K562 (cell line): ENCODE measurements around the gene SERPINB12. TPM values are rescaled to one million over a fixed set of nuclear protein-coding genes. Genes with fewer than 3 reads are reported as not detected.

Experiments used
- ATAC-seq: fragments of 200-7000 bp; cut with Tn5 transposase; 3 replicates; pipeline ENCODE4 v1.9.1; 2020; ENCODE audit warnings: moderate library complexity
- BruUV-seq: library from RNA; stranded (reverse); fragments of 400-500 nt; replicated peaks from 2 replicates; lab custom pipeline; 2021; lab: Mats Ljungman, UMichigan
- CTCF ChIA-PET: fragments of 300-600 bp; formaldehyde crosslinking; extraction: SDS; loops from one replicate; lab custom pipeline; 2021; ENCODE audit warnings: low intra/inter-chr PET ratio; lab: Yijun Ruan, JAX
- POLR2A ChIA-PET: fragments of 300-600, 350-650 bp; sonication (Branson Sonifier 250); formaldehyde crosslinking; extraction: SDS; loops from one replicate; lab custom pipeline; 2021; ENCODE audit warnings: antibody characterized with exemption, inconsistent platforms; lab: Yijun Ruan, JAX
- DNase-seq, 4 experiments: peaks; one replicate each; pipeline versions ENCODE4 v3.0.0 to v3.0.0-alpha.2; 2011 to 2018; ENCODE audit warnings: low spot score in 3 of 4, mixed read lengths in 3 of 4; ENCODE audit errors: extremely low read depth in 1 of 4
- FAIRE-seq: peaks from 2 replicates; lab custom pipeline; 2011; peaks lifted over from hg19 to GRCh38; lab: Jason Lieb, UNC
- H2AFZ ChIP-seq: 2 replicates; pipeline ENCODE4 v1.6.0; 2011; ENCODE audit warnings: low read depth, low read length, control low read depth, inconsistent platforms
- H3K27ac ChIP-seq: fragments of 200-600 bp; 3 replicates; pipeline ENCODE4 v1.8.0; 2011; ENCODE audit warnings: low read depth, mild to moderate bottlenecking, control low read depth, inconsistent platforms, low read length, moderate library complexity, mixed read lengths; ENCODE audit errors: extremely low read depth
- H3K27me3 ChIP-seq, 2 experiments: fragments of 300-600 bp in 1 of 2; 2 replicates in 1 of 2; 3 replicates in 1 of 2; pipeline versions ENCODE4 v1.6.0 to v1.8.0; 2011; ENCODE audit warnings: inconsistent platforms in 2 of 2, low read length in 2 of 2, mild to moderate bottlenecking in 1 of 2, mixed read lengths in 1 of 2, moderate library complexity in 1 of 2; ENCODE audit not compliant: control insufficient read depth in 2 of 2, insufficient read depth in 2 of 2
- H3K36me3 ChIP-seq: fragments of 300-600 bp; 3 replicates; pipeline ENCODE4 v1.8.0; 2011; ENCODE audit warnings: mild to moderate bottlenecking, low read length, inconsistent platforms; ENCODE audit not compliant: control insufficient read depth, insufficient read depth
- H3K4me1 ChIP-seq, 2 experiments: fragments of 200-600 bp in 1 of 2; replicated peaks in 1 of 2; 2 replicates in 1 of 2; 3 replicates in 1 of 2; pipeline versions ENCODE4 v1.5.1 to v1.8.0; 2011; ENCODE audit warnings: inconsistent platforms in 2 of 2, low read length in 2 of 2, mild to moderate bottlenecking in 1 of 2, mixed read lengths in 1 of 2, moderate library complexity in 1 of 2; ENCODE audit not compliant: control insufficient read depth in 2 of 2, insufficient read depth in 2 of 2
- H3K4me2 ChIP-seq: 2 replicates; pipeline ENCODE4 v1.6.1; 2011; ENCODE audit warnings: low read length, control low read depth, inconsistent platforms, mixed read lengths; ENCODE audit not compliant: insufficient read depth
- H3K4me3 ChIP-seq: fragments of 200-600 bp; sonication (generic), shearing (Covaris generic); 2 replicates; pipeline ENCODE4 v1.5.1; 2016; ENCODE audit warnings: control low read depth, inconsistent platforms
- H3K79me2 ChIP-seq: fragments of 200-600 bp; 3 replicates; pipeline ENCODE4 v1.8.0; 2011; ENCODE audit warnings: low read length, inconsistent platforms; ENCODE audit not compliant: control insufficient read depth, insufficient read depth
- H3K9ac ChIP-seq, 2 experiments: 2 replicates each; pipeline versions ENCODE4 v1.6.0 to v1.6.1; 2011; ENCODE audit warnings: low read depth in 2 of 2, low read length in 2 of 2, control low read depth in 1 of 2, inconsistent platforms in 1 of 2, mild to moderate bottlenecking in 1 of 2, mixed read lengths in 1 of 2; ENCODE audit not compliant: insufficient read depth in 1 of 2
- H3K9me1 ChIP-seq: one replicate; pipeline ENCODE4 v1.6.0; 2011; ENCODE audit warnings: inconsistent platforms, mild to moderate bottlenecking, low read length, moderate library complexity; ENCODE audit not compliant: control insufficient read depth, insufficient read depth
- H3K9me3 ChIP-seq: replicated peaks from 2 replicates; pipeline ENCODE4 v1.5.1; 2011; ENCODE audit warnings: low read depth, low read length, inconsistent platforms; ENCODE audit not compliant: control insufficient read depth, insufficient read depth
- H4K20me1 ChIP-seq: replicated peaks from 2 replicates; pipeline ENCODE4 v1.6.1; 2011; ENCODE audit warnings: low read length, inconsistent platforms, mixed read lengths; ENCODE audit not compliant: control insufficient read depth, insufficient read depth
- C11orf30 ChIP-seq: fragments of 450-650 bp; IDR thresholded peaks from 2 replicates; pipeline ENCODE4 v1.6.1; 2016; ENCODE audit warnings: low read depth, mild to moderate bottlenecking
- CBX3 ChIP-seq, 2 experiments: IDR thresholded peaks; 1 replicate in 1 of 2; 2 replicates in 1 of 2; pipeline ENCODE4 v1.6.1; 2012; ENCODE audit warnings: inconsistent platforms in 2 of 2, low read length in 2 of 2, borderline replicate concordance in 1 of 2, control low read depth in 1 of 2
- FOXK2 ChIP-seq, 2 experiments: fragments of 450-650 bp; IDR thresholded peaks in 1 of 2; conservative IDR thresholded peaks in 1 of 2; 2 replicates each; pipeline ENCODE4 v1.6.1; 2016; ENCODE audit warnings: low read depth in 2 of 2, mild to moderate bottlenecking in 1 of 2
- NUFIP1 ChIP-seq: fragments of 450-650 bp; IDR thresholded peaks from 2 replicates; pipeline ENCODE4 v1.6.1; 2018; ENCODE audit not compliant: partially characterized antibody
- POLR2AphosphoS5 ChIP-seq: IDR thresholded peaks from 2 replicates; pipeline ENCODE4 v1.6.1; 2011; ENCODE audit warnings: mild to moderate bottlenecking, low read depth, low read length, moderate library complexity; ENCODE audit not compliant: control insufficient read depth, insufficient read depth
- REST ChIP-seq, 2 experiments: fragments of 450-650 bp; formaldehyde crosslinking in 1 of 2; IDR thresholded peaks; 2 replicates each; pipeline versions ENCODE4 v1.4.0 to v1.6.1; 2014 to 2020; ENCODE audit warnings: mild to moderate bottlenecking in 2 of 2, borderline replicate concordance in 1 of 2, low read depth in 1 of 2
- RNF2 ChIP-seq: sonication (generic); IDR thresholded peaks from 2 replicates; pipeline ENCODE4 v1.6.1; 2016
- SMAD3 ChIP-seq: fragments of 450-650 bp; formaldehyde crosslinking; conservative IDR thresholded peaks from 2 replicates; pipeline ENCODE4 v1.4.0; 2020; ENCODE audit warnings: mild to moderate bottlenecking
- TCF3 ChIP-seq: sonication (generic); formaldehyde crosslinking; IDR thresholded peaks from 2 replicates; pipeline ENCODE4 v1.4.0; 2020; ENCODE audit warnings: mild to moderate bottlenecking, missing genetic modification reagents
- ZFP1 ChIP-seq: fragments of 450-650 bp; formaldehyde crosslinking; IDR thresholded peaks from 2 replicates; pipeline ENCODE4 v1.4.0; 2020; ENCODE audit warnings: mild to moderate bottlenecking, mixed read lengths
- ZNF212 ChIP-seq: fragments of 450-650 bp; formaldehyde crosslinking; IDR thresholded peaks from 2 replicates; pipeline ENCODE4 v1.4.0; 2020; ENCODE audit warnings: mild to moderate bottlenecking
- ZNF224 ChIP-seq: sonication (generic); formaldehyde crosslinking; IDR thresholded peaks from 2 replicates; pipeline ENCODE4 v1.8.0; 2022; ENCODE audit warnings: mild to moderate bottlenecking, missing genetic modification reagents
- WGBS: fragments of 100-300 bp; shearing (Covaris generic); methylation state at CpG from one replicate; pipeline ENCODE4 v1.1.6; 2016; ENCODE audit warnings: low coverage, mixed read lengths; ENCODE audit not compliant: insufficient coverage; ENCODE audit errors: missing lambda C conversion rate; 5-methylcytosine and 5-hydroxymethylcytosine counted together
- in situ Hi-C: fragments of 300-500 bp; cut with MboI; formaldehyde crosslinking; loops from 4 replicates; pipeline ENCODE4 v1.15.0; 2018; ENCODE audit warnings: inconsistent platforms, mixed read lengths
- intact Hi-C: fragments of 100-400 bp; cut with micrococcal nuclease; formaldehyde crosslinking; loops from 2 replicates; pipeline ENCODE4 v1.14.2; 2022
- polyA plus RNA-seq, 8 experiments: library from polyadenylated mRNA; depleted of rRNA in 4 of 8; stranded (reverse) in 5 of 8; unstranded in 3 of 8; fragments of >200 nt; fragmentation: Nextera tagmentation in 2 of 8; fragmentation: Illumina TruSeq in 1 of 8; extraction: Ambion mirVana in 2 of 8; extraction: Trizol in 1 of 8; gene quantifications; 2 replicates each; pipeline versions ENCODE4 v1.2.1 to v1.2.3, GENCODE V29; 2011 to 2014; ENCODE audit warnings: inconsistent platforms in 1 of 8, missing spikeins in 1 of 8
- total RNA-seq, 7 experiments: library from RNA; depleted of rRNA in 6 of 7; stranded (reverse); fragments of >200 nt in 6 of 7; fragmentation: Illumina TruSeq in 2 of 7; extraction: Trizol in 2 of 7; gene quantifications; 2 replicates each; pipeline versions ENCODE4 v1.2.1 to v1.2.3, GENCODE V29; 2011 to 2021; ENCODE audit warnings: low replicate concordance in 1 of 7

SERPINB12 gene
- total and polyA plus RNA-seq, 9 of the 15 experiments (the other 6 are each of a cell fraction or from before 2014, with no cell fraction given), result not detected

GRCh38 chr18:63553081-63553480 is 10.9 kb downstream of the SERPINB12 start (continued):
- TF ChIP-seq TCF3, result no peak
- TF ChIP-seq CBX3 (IDR thresholded peaks at IDR 0.05; ENCODE audit: borderline replicate concordance in 1 of 2, low read length in 2 of 2), result no peak
- TF ChIP-seq RNF2, result no peak
- TF ChIP-seq, all 486 proteins: peak for 0

- no peak overlapping the region for H3K4me2 ChIP-seq
- FAIRE-seq (no peak), DNase-seq (no peak), ATAC-seq (no peak)
- no peaks in the 10 kb centered on the region for H3K79me2 ChIP-seq
- WGBS, result 3% methylated on average over 9 of the region's 9 CpGs
- no peaks in the 10 kb centered on the region for H3K36me3 ChIP-seq
- TF ChIP-seq POLR2AphosphoS5 (no peak), ZNF212 (CRISPR knock-in tag) (no peak), C11orf30 (no peak), ZFP1 (CRISPR knock-in tag) (no peak), NUFIP1 (no peak), SMAD3 (no peak), ZNF224 (no peak), REST (IDR thresholded peaks at IDR 0.05; ENCODE audit: borderline replicate concordance) (no peak), REST (CRISPR knock-in tag; IDR thresholded peaks at IDR 0.05; ENCODE audit: low read depth) (no peak), FOXK2 (conservative IDR thresholded peaks at IDR 0.05 in 1 of 2, IDR thresholded peaks at IDR 0.05 in 1 of 2; ENCODE audit: low read depth in 2 of 2) (no peak)
- no peaks in the 10 kb centered on the region; a peak in 1 of 5 replicates for H3K27me3 ChIP-seq
- H4K20me1 ChIP-seq, result no peaks in the 10 kb centered on the region
- H3K4me1 ChIP-seq, result no peaks in the 10 kb centered on the region
- H3K9me3 ChIP-seq, result no peaks in the 10 kb centered on the region
- no peaks in the 10 kb centered on the region for H3K9me1 ChIP-seq
- H3K4me3 ChIP-seq, result no peak overlapping the region
- ChIA-PET POLR2A (interaction anchor here (0.7 kb wide), 1 partner anchor 380 kb away, joined by 3 read pairs; no protein-coding TSS in a partner anchor), CTCF (no interaction called here)
- intact Hi-C loops (no loop called here), in situ Hi-C loops (no loop called here)
- no TSS peak for BruUV-seq
- H3K27ac ChIP-seq, result no peak overlapping the region
- H3K9ac ChIP-seq, result no peak overlapping the region
- H2AFZ ChIP-seq, result no peak overlapping the region
These were observed 17.7 kb downstream of the SERPINB12 start for GRCh38 chr18:63559567-63560491.
